Fibroblast of villous mesenchyme (primary cell): ENCODE data around the gene FAM222A. TPM values are rescaled to one million over a fixed set of nuclear protein-coding genes. Genes with fewer than 3 reads are reported as not detected.
A peak's percentile ranks its signal among the peaks of the same experiment; 100 is the strongest.

Experiments used
- DNase-seq: peaks from one replicate; pipeline ENCODE4 v3.0.0-alpha.2; 2010; ENCODE audit warnings: low read depth
- H3K4me3 ChIP-seq: 2 replicates; pipeline ENCODE4 v1.5.1; 2011; ENCODE audit warnings: low read depth, mild to moderate bottlenecking, low read length
- total RNA-seq: library from RNA; depleted of rRNA; stranded (reverse); fragments of >200 nt; gene quantifications from 2 replicates; pipeline ENCODE4 v1.2.3, GENCODE V29; 2012
- TF ChIP-seq, protein P1 (sequence below): IDR thresholded peaks from 2 replicates; pipeline ENCODE4 v1.5.1; 2012; ENCODE audit warnings: low read depth, mild to moderate bottlenecking, low read length; ENCODE audit not compliant: insufficient read depth

FAM222A gene
- total RNA-seq, 1 donor: 0.43 TPM

GRCh38 chr12:109710747-109711595 is 2.7 kb upstream of the FAM222A start:
- no peak overlapping the region for H3K4me3 ChIP-seq
- TF ChIP-seq, protein P1, sequence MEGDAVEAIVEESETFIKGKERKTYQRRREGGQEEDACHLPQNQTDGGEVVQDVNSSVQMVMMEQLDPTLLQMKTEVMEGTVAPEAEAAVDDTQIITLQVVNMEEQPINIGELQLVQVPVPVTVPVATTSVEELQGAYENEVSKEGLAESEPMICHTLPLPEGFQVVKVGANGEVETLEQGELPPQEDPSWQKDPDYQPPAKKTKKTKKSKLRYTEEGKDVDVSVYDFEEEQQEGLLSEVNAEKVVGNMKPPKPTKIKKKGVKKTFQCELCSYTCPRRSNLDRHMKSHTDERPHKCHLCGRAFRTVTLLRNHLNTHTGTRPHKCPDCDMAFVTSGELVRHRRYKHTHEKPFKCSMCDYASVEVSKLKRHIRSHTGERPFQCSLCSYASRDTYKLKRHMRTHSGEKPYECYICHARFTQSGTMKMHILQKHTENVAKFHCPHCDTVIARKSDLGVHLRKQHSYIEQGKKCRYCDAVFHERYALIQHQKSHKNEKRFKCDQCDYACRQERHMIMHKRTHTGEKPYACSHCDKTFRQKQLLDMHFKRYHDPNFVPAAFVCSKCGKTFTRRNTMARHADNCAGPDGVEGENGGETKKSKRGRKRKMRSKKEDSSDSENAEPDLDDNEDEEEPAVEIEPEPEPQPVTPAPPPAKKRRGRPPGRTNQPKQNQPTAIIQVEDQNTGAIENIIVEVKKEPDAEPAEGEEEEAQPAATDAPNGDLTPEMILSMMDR: no peak
- no peak for DNase-seq

DNA sequence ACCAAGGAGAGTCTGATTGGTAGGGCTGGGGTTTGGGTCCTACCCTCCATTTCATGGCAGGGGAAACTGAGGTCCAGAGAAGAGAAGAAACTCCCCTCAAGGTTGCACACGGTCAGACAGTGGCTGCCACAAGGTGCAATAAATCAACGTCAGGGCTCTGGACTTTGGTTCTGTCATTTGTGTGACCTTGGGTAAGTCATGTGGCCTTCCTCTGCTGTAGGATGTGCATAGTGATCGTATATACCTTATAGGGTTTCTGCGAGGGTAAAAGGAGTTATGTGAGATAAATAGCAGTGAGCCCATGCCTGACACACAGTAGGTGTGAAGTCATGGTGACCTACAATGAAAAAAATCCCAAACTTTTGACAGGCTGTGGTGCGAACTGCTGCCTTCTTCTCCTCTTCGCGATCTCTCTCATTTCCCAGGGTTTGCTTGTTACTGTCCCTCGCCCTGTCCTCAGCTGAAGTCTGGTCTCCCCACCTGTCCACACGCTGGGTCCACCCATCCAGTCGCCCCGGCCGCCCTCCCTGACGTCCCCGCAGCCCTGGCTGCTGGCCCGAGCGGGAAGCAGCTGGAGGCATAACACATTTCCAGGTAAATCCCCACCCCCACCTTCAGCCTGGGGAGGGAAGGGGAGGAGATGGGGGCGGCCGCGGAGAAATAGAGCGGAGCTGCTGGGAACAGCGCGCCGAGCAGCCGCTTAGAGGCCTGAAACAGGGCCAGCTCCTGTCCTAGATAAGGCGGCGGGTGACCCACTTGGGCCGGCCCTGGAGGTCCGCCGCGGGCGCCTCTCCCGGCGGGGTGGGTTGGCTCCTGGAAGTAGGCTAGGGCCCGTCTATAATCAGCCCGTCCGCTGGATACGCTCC is 1.8 kb upstream of the FAM222A start:
- H3K4me3 ChIP-seq: no peak overlapping the region
- no peak for DNase-seq
- TF ChIP-seq, protein P1: no peak

GRCh38 chr12:109714141-109714912 is 702 bp downstream of the FAM222A start:
- H3K4me3 ChIP-seq: peak overlapping the region; percentile 61
- peak; percentile 49 for DNase-seq
- TF ChIP-seq, protein P1: peak; percentile 15

DNA sequence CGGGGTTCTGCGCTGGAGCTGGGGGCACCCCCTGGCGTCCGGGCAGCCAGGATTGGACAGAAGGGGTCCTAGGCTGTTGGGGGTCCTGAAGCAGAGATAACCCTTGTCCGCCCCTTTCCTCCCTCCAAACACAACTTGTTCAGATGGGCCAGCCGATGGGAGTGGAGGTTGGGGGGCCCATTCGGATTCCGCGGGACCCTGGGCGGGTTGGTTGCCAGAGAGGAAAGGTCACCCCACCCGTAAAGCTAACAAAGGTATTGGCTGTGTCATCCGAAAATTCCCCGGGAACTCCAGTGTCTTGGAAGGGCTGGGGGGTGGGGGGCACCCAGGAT is 1.3 kb downstream of the FAM222A start:
- DNase-seq: no peak
- TF ChIP-seq, protein P1: no peak
- H3K4me3 ChIP-seq: peak overlapping the region; percentile 61

- DNase-seq: no peak
- no peak overlapping the region for H3K4me3 ChIP-seq
- TF ChIP-seq, protein P1: no peak
Observed at GRCh38 chr12:109715310-109716091, 1.9 kb downstream of the FAM222A start.

- TF ChIP-seq, protein P1: no peak
- no peak for DNase-seq
- no peak overlapping the region for H3K4me3 ChIP-seq
Observed at GRCh38 chr12:109716092-109716479, 2.5 kb downstream of the FAM222A start.
